Gastroesophageal sphincter (tissue), 4 donors: ENCODE data around the gene KBTBD12. TPM values are rescaled to one million over a fixed set of nuclear protein-coding genes. Genes with fewer than 3 reads are reported as not detected.

Experiments used
- ATAC-seq: fragments of 150-250 bp; one replicate; pipeline ENCODE4 v1.9.1; 2016; ENCODE audit warnings: mild to moderate bottlenecking, moderate library complexity
- H3K27ac ChIP-seq, 4 donors: fragments of 200-600 bp; sonication (generic) in 3 of 4; 1 replicate in 3 of 4; 2 replicates in 1 of 4; pipeline ENCODE4 v1.5.1; 2016 to 2019
- H3K27me3 ChIP-seq: fragments of 200-600 bp; sonication (generic); one replicate; pipeline ENCODE4 v1.5.1; 2019
- H3K36me3 ChIP-seq, 2 donors: fragments of 200-600 bp; sonication (generic); one replicate each; pipeline ENCODE4 v1.5.1; 2019; ENCODE audit warnings: control low read depth in 1 of 2
- H3K4me1 ChIP-seq, 3 donors: fragments of 200-600 bp; sonication (generic); 1 replicate in 2 of 3; 2 replicates in 1 of 3; pipeline ENCODE4 v1.5.1; 2016 to 2019; ENCODE audit warnings: control low read depth in 2 of 3
- H3K4me3 ChIP-seq, 2 donors: fragments of 200-600 bp; sonication (generic); one replicate each; pipeline ENCODE4 v1.5.1; 2019; ENCODE audit warnings: mild to moderate bottlenecking in 1 of 2, moderate library complexity in 1 of 2
- H3K9me3 ChIP-seq, 3 donors: fragments of 200-600 bp; sonication (generic); one replicate each; pipeline ENCODE4 v1.5.1; 2017 to 2019; ENCODE audit warnings: control low read depth in 2 of 3
- EP300 ChIP-seq: sonication (generic); formaldehyde crosslinking; IDR thresholded peaks from one replicate; pipeline ENCODE4 v1.6.1; 2017; ENCODE audit warnings: antibody characterized with exemption, mild to moderate bottlenecking
- POLR2A ChIP-seq, 2 donors: fragments of 450-650 bp; IDR thresholded peaks; one replicate each; pipeline ENCODE4 v1.6.1; 2017; ENCODE audit warnings: antibody characterized with exemption in 2 of 2, mild to moderate bottlenecking in 2 of 2, moderate library complexity in 1 of 2
- POLR2AphosphoS5 ChIP-seq: sonication (generic); formaldehyde crosslinking; IDR thresholded peaks from one replicate; pipeline ENCODE4 v1.6.1; 2017; ENCODE audit warnings: antibody characterized with exemption
- WGBS, 2 donors: methylation state at CpG; one replicate each; pipeline ENCODE4 v1.1.5; 2018; ENCODE audit warnings: low coverage in 1 of 2; 5-methylcytosine and 5-hydroxymethylcytosine counted together
- small RNA-seq, 4 donors: library from RNA; depleted of rRNA; stranded (forward); fragments of <200 nt; gene quantifications; one replicate each; pipeline ENCODE3, GENCODE V24; 2016
- total RNA-seq, 4 donors: library from RNA; depleted of rRNA; stranded (reverse); fragments of >200 nt; gene quantifications; one replicate each; pipeline ENCODE4 v1.1.0, GENCODE V29; 2016
- TF ChIP-seq, protein P1 (sequence below), 4 experiments: fragments of 200-600 bp in 2 of 4; fragments of 450-650 bp in 2 of 4; sonication (generic) in 1 of 4; IDR thresholded peaks; one replicate each; pipeline ENCODE4 v1.5.1; 2017 to 2019; ENCODE audit warnings: antibody characterized with exemption in 4 of 4, mild to moderate bottlenecking in 2 of 4, moderate library complexity in 2 of 4

The KBTBD12 gene
- total RNA-seq, 4 donors from 2014 or later: 2.2 to 11.2 (median 5.8) TPM

DNA sequence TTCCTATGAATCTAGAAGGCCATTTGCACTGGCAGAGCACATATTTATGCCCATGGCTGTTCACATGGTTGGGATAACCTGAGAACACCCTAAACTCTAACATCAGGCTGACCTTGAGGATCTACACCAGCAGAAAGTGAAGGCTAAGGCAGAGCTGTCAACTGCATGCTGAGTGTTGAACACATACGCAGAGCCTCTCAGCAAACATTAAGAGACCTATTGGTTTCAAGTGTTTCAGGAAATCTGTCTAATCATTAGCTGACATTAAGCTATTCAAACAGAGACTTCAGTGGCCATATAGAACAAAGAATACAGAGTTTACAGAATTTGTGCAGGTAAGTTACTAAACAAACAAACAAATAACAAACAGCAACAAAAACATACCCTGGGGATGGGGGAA, 121.1 kb downstream of the KBTBD12 start:
- ATAC-seq: no peak

More for the DNA sequence above, 121.1 kb downstream of the KBTBD12 start:
- Histone ChIP-seq H3K4me3 (no peak overlapping the region), H3K4me1 (no peaks in the 10 kb centered on the region), H3K9me3 (no peaks in the 10 kb centered on the region), H3K36me3 (no peaks in the 10 kb centered on the region), H3K27ac (no peak overlapping the region), H3K27me3 (no peaks in the 10 kb centered on the region)
- WGBS, 2 donors: 90 to 100% methylated on average over 1 of the region's 1 CpG
- TF ChIP-seq POLR2AphosphoS5 (no peak), POLR2A (IDR thresholded peaks at IDR 0.05) (no peak), EP300 (no peak)
- TF ChIP-seq, protein P1, sequence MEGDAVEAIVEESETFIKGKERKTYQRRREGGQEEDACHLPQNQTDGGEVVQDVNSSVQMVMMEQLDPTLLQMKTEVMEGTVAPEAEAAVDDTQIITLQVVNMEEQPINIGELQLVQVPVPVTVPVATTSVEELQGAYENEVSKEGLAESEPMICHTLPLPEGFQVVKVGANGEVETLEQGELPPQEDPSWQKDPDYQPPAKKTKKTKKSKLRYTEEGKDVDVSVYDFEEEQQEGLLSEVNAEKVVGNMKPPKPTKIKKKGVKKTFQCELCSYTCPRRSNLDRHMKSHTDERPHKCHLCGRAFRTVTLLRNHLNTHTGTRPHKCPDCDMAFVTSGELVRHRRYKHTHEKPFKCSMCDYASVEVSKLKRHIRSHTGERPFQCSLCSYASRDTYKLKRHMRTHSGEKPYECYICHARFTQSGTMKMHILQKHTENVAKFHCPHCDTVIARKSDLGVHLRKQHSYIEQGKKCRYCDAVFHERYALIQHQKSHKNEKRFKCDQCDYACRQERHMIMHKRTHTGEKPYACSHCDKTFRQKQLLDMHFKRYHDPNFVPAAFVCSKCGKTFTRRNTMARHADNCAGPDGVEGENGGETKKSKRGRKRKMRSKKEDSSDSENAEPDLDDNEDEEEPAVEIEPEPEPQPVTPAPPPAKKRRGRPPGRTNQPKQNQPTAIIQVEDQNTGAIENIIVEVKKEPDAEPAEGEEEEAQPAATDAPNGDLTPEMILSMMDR (IDR thresholded peaks at IDR 0.05): no peak

Small RNA genes within 50 kb of the gene (small RNA-seq; reads per million reads assigned to genes)
- 0 to 0.38 (median 0.14) reads per million in 4 donors for gene RNA5SP139

Other genes with a start within 250 kb of the KBTBD12 start
- gene ABTB1, start 242.3 kb upstream of the KBTBD12 start, total RNA-seq: 10 to 100 TPM; 25.3 to 50.3 (median 35.8) TPM
- gene MGLL, start 92.7 kb upstream of the KBTBD12 start, total RNA-seq: 100 to 1,000 TPM in 1 of 4 donors, 10 to 100 TPM in 3; 39.2 to 171 (median 55.8) TPM
- gene SEC61A1, start 137.2 kb downstream of the KBTBD12 start, total RNA-seq: 100 to 1,000 TPM in 1 of 4 donors, 10 to 100 TPM in 3; 72.2 to 109 (median 91.6) TPM
- gene RUVBL1, start 208.6 kb downstream of the KBTBD12 start, total RNA-seq: 10 to 100 TPM; 19.4 to 27.8 (median 26.7) TPM
- gene EEFSEC, start 238.2 kb downstream of the KBTBD12 start, total RNA-seq: 10 to 100 TPM in 3 of 4 donors, 1 to 10 TPM in 1; 5.8 to 16.5 (median 11.4) TPM